ENCODE results near the gene BTBD9. TPM values are rescaled to one million over a fixed set of nuclear protein-coding genes. Genes with fewer than 3 reads are reported as not detected.

BTBD9 gene
- total RNA-seq, 2 experiments from 2014 or later = 6.2 to 6.4 TPM

- intact Hi-C loops (cut with micrococcal nuclease) = no loop called here
- H3K27me3 Mint-ChIP-seq = no peaks in the 10 kb centered on the region
- H3K27ac Mint-ChIP-seq = no peak overlapping the region
- CTCF ChIA-PET = no interaction called here
- no peak for TF ChIP-seq CTCF (IDR thresholded peaks at IDR 0.05)
- H3K9me3 Mint-ChIP-seq = peaks cover 18% of the 10 kb centered on the region
- peaks cover 1% of the 10 kb centered on the region for H3K4me1 Mint-ChIP-seq (ENCODE audit: low read depth)
- POLR2A ChIA-PET = no interaction called here
- H3K36me3 Mint-ChIP-seq (ENCODE audit: low read depth) = peaks cover 29% of the 10 kb centered on the region
- no peak for ATAC-seq
- no peak overlapping the region for H3K4me3 Mint-ChIP-seq
- no peak for DNase-seq
These were observed 115.1 kb downstream of the BTBD9 start for GRCh38 chr6:38524436-38525145.

DNA sequence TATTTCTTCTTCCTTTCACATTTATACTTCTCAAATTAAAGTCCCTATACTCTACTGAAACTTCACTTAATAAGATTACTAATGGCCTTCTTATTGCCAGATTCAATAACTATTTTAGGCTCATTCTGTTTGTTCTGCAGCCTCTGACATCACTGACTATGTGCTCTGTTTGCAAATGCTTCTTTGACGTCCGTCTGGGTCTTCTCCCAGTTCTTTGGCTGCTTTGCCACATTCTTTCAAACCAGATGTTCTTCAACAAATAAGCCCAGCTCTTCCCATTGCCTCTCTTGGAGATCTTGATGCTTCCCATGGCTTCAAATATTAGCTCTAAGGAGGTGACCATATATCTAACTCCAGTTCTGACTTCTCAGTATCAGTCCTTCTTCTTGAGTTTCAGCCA lies 117.4 kb downstream of the BTBD9 start:
- POLR2A ChIA-PET = no interaction called here
- intact Hi-C loops (cut with micrococcal nuclease) = no loop called here
- ATAC-seq (no peak), DNase-seq (no peak)
- no peak overlapping the region for H3K27ac Mint-ChIP-seq
- no peak for TF ChIP-seq CTCF (IDR thresholded peaks at IDR 0.05)
- peaks cover 16% of the 10 kb centered on the region for H3K4me1 Mint-ChIP-seq (ENCODE audit: low read depth)
- CTCF ChIA-PET = interaction anchor here (0.9 kb wide), 1 partner anchor 28 kb away, joined by 3 read pairs; no protein-coding TSS in a partner anchor
- H3K4me3 Mint-ChIP-seq = no peak overlapping the region
- H3K36me3 Mint-ChIP-seq (ENCODE audit: low read depth) = peaks cover 17% of the 10 kb centered on the region
- H3K27me3 Mint-ChIP-seq = no peaks in the 10 kb centered on the region
- peaks cover 12% of the 10 kb centered on the region for H3K9me3 Mint-ChIP-seq

DNA sequence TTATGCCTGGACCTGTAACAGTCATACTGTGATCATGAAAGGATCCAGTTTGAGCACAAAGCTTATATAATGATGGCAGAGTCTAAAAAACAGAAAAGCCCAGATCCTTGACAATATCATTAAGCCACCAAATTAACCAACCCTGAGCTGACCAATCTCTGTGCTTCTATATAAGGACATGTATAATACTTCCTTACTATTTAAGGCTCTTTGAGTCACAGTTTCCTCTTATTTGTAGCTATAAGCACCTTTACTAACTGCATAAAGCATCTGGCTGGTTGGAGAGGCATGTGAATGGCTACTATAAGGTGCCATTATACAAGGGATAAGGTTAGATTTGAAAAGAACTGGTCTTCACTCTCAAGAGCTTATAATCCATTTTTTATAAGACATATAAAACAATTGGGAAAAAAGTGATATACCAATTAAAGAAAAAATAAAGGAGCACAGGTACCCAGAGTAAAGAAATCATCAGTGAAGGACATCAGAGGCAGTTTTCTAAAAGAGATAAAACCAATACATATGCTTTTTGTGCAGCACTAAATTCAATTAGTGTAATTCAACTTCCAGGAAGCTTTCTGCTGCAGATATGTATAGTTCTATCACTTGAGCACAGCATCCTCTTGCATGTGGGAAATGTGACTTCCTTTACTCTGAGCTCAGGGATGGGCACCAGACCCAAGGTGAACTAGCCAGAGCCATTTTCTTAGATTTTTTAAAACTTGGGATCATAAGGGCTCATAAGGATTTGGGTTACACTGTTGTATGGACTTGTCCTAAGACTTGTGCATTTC lies 121.0 kb downstream of the BTBD9 start:
- ChIA-PET POLR2A (interaction anchor here (0.7 kb wide), 1 partner anchor 132 kb away, joined by 3 read pairs; no protein-coding TSS in a partner anchor), CTCF (interaction anchor here (0.8 to 1.6 kb wide), 2 partner anchors 12 to 511 kb away, joined by 4 to 5 read pairs; no protein-coding TSS in a partner anchor)
- Mint-ChIP-seq H3K27me3 (no peaks in the 10 kb centered on the region), H3K4me3 (no peak overlapping the region), H3K9me3 (no peaks in the 10 kb centered on the region), H3K27ac (no peak overlapping the region), H3K4me1 (ENCODE audit: low read depth) (peaks cover 16% of the 10 kb centered on the region), H3K36me3 (ENCODE audit: low read depth) (no peaks in the 10 kb centered on the region)
- no peak for TF ChIP-seq CTCF (IDR thresholded peaks at IDR 0.05)
- DNase-seq (no peak), ATAC-seq (peak; percentile 61)
- intact Hi-C loops (cut with micrococcal nuclease) = loop anchor here (10.0 kb wide), 1 partner anchor 156 kb away; no protein-coding TSS in a partner anchor

GRCh38 chr6:38517005-38517404 lies 122.7 kb downstream of the BTBD9 start:
- Mint-ChIP-seq H3K4me1 (ENCODE audit: low read depth) (peaks cover 16% of the 10 kb centered on the region), H3K36me3 (ENCODE audit: low read depth) (no peaks in the 10 kb centered on the region), H3K27me3 (no peaks in the 10 kb centered on the region), H3K27ac (no peak overlapping the region), H3K9me3 (no peaks in the 10 kb centered on the region), H3K4me3 (no peak overlapping the region)
- ChIA-PET CTCF (interaction anchor here (2.9 kb wide), 1 partner anchor 23 kb away, joined by 10 read pairs; no protein-coding TSS in a partner anchor), POLR2A (no interaction called here)
- DNase-seq (no peak), ATAC-seq (no peak)
- no peak for TF ChIP-seq CTCF (IDR thresholded peaks at IDR 0.05)
- intact Hi-C loops (cut with micrococcal nuclease) = loop anchor here (10.0 kb wide), 1 partner anchor 158 kb away; no protein-coding TSS in a partner anchor
